Activated naive CD4-positive, alpha-beta T cell treated with anti-CD3 and anti-CD28 coated beads, Interleukin-2, amount 50 U/mL, for 24 hours (primary cell): ENCODE data around the gene MAPT.
"Not testable (repeated sequence)": the region's sequence is repeated elsewhere in the genome, so short reads cannot be mapped to it uniquely, and the experiment has no call there.

Source experiments
- H3K27ac Mint-ChIP-seq: one replicate; pipeline ENCODE4 v1.8.0; 2021; ENCODE audit warnings: mild to moderate bottlenecking, mixed read lengths
- H3K27me3 Mint-ChIP-seq: one replicate; pipeline ENCODE4 v1.8.0; 2021; ENCODE audit warnings: mixed read lengths
- H3K36me3 Mint-ChIP-seq: one replicate; pipeline ENCODE4 v1.8.0; 2021; ENCODE audit warnings: mixed read lengths
- H3K4me1 Mint-ChIP-seq: one replicate; pipeline ENCODE4 v1.8.0; 2021; ENCODE audit warnings: mixed read lengths
- H3K4me3 Mint-ChIP-seq: one replicate; pipeline ENCODE4 v1.8.0; 2021; ENCODE audit warnings: mild to moderate bottlenecking, mixed read lengths
- H3K9me3 Mint-ChIP-seq: one replicate; pipeline ENCODE4 v1.8.0; 2021; ENCODE audit warnings: mixed read lengths

The MAPT gene

DNA sequence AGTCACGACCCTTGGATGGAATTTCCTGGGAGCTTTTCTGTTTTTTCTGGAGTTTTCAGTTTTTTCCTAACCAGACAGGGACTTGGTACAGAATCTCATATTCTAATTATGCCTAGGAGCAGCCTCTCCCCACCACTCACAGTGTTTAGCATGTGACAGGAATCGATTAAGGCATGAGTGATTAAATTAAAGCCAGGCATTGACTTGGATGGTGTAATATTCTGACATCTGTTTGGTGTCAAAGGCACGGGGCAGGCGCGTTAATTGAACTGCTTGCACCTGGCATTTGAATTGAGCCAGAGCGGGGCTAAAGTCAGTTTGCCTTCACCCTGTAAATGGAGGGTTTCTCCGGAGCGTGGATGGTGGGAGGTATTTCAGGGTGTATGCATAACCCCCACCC is 11.9 kb downstream of the MAPT start:
- Mint-ChIP-seq H3K9me3 (no peaks in the 10 kb centered on the region), H3K4me3 (no peak overlapping the region), H3K27me3 (peaks cover 11% of the 10 kb centered on the region), H3K36me3 (no peaks in the 10 kb centered on the region), H3K27ac (no peak overlapping the region), H3K4me1 (peaks cover 23% of the 10 kb centered on the region)

DNA sequence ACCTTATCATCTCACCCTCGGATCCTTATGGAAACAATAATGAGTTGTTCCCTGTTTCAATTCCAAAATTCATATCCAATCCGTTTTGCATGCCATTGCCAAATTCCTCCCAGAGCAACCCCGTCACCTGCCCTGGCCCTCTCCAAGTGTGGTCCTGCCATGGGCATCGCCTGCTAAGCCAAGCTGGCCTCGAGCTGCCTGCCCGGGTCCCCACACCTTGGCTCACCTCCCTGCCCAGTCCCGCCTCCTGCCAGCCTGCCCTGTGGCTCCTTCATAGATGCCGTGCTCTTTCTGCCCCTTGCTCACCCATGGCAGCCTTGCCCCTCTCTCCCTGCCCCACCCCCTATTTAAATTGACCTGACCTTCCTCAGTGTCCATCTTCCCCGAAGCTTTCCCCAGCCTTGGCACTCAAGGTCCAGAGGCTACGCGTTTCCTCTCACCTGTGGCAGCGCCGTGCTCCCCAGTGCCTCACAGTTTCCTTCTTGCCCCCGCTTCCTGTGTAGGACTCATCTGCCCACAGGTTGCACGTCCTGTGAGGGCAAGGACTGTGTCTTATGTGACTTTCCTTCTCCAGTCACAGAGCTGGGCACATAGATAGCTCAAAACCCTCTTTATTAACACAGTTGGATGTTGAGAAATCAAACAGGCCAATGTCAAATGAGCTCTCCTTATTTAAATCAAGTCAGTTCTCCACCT is 12.7 kb downstream of the MAPT start:
- peak overlapping the region; percentile 24 for H3K4me3 Mint-ChIP-seq
- peaks cover 1% of the 10 kb centered on the region for H3K36me3 Mint-ChIP-seq
- peaks cover 23% of the 10 kb centered on the region for H3K4me1 Mint-ChIP-seq
- no peak overlapping the region for H3K27ac Mint-ChIP-seq
- H3K27me3 Mint-ChIP-seq: peaks cover 7% of the 10 kb centered on the region
- H3K9me3 Mint-ChIP-seq: peaks cover 2% of the 10 kb centered on the region

DNA sequence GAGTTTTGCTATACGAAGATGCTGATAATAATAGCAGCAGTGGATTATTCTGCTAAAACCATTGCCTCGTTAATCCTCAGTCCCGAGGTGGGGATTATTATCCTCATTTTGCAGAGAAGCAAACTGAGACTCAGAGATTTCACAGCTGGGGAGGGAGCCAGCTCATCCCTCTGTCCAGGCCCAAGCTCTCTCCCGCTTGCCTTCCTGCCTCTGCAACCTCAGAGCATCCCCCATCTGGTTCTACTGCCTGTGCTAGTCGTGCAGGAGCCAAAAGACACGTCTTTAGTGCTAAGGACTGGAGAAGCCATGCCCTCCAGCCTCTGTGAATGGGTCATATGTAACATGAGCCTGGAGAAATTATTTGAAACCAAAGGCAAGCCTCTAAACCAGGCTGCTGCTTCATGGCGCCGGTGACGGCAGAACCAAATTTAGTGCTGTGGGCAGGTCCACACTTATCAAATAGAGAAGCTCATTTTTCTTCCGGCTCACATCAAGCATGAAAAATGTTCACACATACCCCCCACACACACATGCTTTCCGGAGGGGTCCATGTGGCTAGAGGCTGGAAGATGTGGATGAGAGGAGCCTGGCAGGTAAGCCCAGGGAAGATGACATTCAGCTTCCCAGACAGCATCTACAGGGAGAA is 13.5 kb downstream of the MAPT start:
- peaks cover 23% of the 10 kb centered on the region for H3K4me1 Mint-ChIP-seq
- H3K36me3 Mint-ChIP-seq: peaks cover 3% of the 10 kb centered on the region
- H3K27me3 Mint-ChIP-seq: peaks cover 1% of the 10 kb centered on the region
- H3K4me3 Mint-ChIP-seq: no peak overlapping the region
- H3K9me3 Mint-ChIP-seq: peaks cover 5% of the 10 kb centered on the region
- H3K27ac Mint-ChIP-seq: no peak overlapping the region

DNA sequence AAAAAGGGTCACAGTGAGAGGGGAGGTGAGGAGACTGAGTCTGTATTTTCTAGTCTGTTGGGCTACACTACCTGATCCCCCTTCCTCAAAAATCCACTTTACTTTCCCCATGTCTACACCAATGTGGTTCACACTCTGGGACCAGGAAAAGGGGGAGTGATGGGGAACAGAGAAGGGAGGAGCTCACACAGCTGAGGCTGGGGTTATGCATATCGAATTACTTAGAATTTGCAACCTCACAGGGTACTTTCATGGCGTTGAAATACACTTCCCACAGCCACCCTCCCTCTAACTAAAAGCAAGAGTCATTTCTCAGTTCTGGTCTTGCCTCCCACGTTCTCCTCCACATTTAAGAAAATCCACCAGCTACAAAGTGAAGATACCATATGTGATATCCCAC is 14.1 kb downstream of the MAPT start:
- peaks cover 23% of the 10 kb centered on the region for H3K4me1 Mint-ChIP-seq
- H3K36me3 Mint-ChIP-seq: peaks cover 5% of the 10 kb centered on the region
- no peak overlapping the region for H3K27ac Mint-ChIP-seq
- no peak overlapping the region for H3K4me3 Mint-ChIP-seq
- peaks cover 5% of the 10 kb centered on the region for H3K9me3 Mint-ChIP-seq
- peaks cover 1% of the 10 kb centered on the region for H3K27me3 Mint-ChIP-seq

DNA sequence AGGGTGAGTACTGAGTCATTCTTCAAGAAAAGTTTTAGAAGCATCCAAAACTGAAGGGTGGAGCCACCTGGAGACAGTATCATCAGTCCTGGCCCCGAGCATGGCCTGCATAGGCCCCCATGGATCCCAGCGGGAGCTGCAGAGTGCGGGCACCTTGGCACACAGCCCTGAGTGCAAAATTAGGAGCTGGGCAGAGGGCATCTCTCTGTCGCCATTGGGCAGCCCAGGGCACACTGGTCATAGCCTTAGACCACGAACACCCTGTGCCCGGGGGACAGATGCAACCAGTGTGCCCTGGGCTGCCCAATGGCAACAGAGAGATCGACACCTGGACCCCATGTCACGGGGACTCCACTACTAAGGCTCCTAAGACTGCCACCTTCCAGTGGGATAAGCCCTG is 14.6 kb downstream of the MAPT start:
- H3K27me3 Mint-ChIP-seq: peaks cover 1% of the 10 kb centered on the region
- H3K36me3 Mint-ChIP-seq: peaks cover 5% of the 10 kb centered on the region
- peaks cover 5% of the 10 kb centered on the region for H3K9me3 Mint-ChIP-seq
- H3K4me1 Mint-ChIP-seq: peaks cover 23% of the 10 kb centered on the region
- H3K27ac Mint-ChIP-seq: no peak overlapping the region
- H3K4me3 Mint-ChIP-seq: no peak overlapping the region

DNA sequence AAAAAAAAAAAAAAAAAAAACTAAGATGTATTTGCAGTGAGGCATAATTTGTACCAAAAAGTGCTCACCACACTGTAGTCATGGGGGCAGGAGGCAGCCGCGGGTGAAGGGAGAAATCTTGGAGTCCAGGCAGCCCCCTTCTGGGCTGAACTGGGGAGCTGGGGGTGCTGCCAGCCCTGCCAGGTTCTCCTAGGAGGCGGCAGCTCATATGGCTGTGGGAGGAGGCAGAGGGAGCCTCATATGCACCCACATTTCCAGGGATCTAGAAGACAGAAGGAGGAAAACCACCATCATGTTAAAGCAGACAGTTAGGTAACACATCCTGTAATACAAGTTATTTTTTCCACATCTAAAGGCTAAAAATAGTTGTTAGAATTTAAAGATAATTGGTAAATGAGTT is 16.3 kb downstream of the MAPT start:
- Mint-ChIP-seq H3K4me3 (no peak overlapping the region), H3K36me3 (peaks cover 5% of the 10 kb centered on the region), H3K27ac (no peak overlapping the region), H3K4me1 (peaks cover 23% of the 10 kb centered on the region), H3K27me3 (peaks cover 1% of the 10 kb centered on the region), H3K9me3 (peaks cover 5% of the 10 kb centered on the region)

DNA sequence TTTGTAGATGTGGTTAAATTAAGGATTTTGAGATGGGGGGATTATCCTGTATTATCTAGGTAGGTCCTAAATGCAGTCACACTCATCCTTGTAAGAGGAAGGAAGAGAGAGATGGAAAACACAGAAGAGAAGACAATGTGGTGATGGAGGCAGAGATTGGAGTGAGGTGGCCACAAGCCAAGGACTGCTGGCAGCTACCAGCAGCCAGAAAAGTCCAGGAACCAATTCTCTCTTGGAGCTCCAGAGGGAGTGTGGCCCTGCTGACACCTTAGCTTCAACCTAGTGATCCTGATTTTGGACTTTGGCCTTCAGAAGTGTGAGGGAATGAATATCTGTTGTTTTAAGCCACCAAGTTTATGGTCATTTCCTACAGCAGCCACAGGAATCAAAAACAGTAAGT is 18.0 kb downstream of the MAPT start:
- Mint-ChIP-seq H3K27ac (no peak overlapping the region), H3K4me3 (no peak overlapping the region), H3K4me1 (peaks cover 15% of the 10 kb centered on the region), H3K9me3 (peaks cover 5% of the 10 kb centered on the region), H3K27me3 (peaks cover 1% of the 10 kb centered on the region), H3K36me3 (peaks cover 5% of the 10 kb centered on the region)

DNA sequence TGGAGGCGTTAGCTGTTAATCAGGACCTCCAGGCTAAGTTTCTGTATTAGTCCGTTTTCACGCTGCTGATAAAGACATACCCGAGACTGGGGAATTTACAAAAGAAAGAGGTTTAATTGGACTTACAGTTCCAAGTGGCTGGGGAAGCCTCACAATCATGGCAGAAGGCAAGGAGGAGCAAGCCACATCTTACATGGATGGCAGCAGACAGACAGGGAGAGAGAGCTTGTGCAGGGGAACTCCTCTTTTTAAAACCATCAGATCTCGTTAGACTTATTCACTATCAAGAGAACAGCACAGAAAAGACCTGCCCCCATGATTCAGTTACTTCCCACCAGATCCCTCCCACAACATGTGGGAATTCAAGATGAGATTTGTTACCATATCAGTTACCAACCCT is 18.7 kb downstream of the MAPT start:
- not testable (repeated sequence) for H3K36me3 Mint-ChIP-seq, H3K9me3 Mint-ChIP-seq, H3K4me1 Mint-ChIP-seq, H3K27ac Mint-ChIP-seq, H3K27me3 Mint-ChIP-seq, H3K4me3 Mint-ChIP-seq

DNA sequence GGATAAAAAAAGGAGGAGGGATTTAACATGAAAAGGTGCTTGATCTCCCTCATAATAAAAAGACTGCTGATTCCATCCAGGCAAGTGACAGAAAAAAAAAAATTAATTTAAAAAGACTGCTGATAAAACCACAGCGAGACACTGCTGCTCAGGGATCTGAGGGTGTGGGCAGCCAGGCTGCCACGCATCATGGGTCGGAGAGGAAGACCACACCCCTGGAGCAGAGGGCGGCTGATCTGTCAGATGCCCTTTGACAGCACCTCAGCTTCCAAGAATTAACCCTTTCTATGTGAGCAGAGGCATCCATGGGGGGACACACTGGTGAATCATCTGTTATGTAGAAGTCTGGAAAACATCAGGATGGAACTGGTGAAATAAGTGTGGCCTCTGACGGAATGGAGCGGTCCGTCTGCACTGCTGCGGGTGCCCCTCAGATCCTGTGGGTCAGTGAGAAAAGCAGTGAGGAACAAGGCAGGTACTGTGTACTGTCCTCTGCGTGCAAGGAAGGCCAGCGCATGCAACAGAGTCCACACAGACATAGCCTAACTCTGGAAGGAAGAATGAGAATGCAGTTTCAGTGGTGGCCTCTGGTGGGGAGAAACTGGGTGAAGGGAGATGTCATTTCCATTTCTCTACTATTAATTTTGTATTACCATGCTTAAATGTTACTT is 19.8 kb downstream of the MAPT start:
- no peak overlapping the region for H3K4me3 Mint-ChIP-seq
- no peaks in the 10 kb centered on the region for H3K27me3 Mint-ChIP-seq
- H3K36me3 Mint-ChIP-seq: peaks cover 5% of the 10 kb centered on the region
- H3K27ac Mint-ChIP-seq: peak overlapping the region; percentile 26
- H3K4me1 Mint-ChIP-seq: no peaks in the 10 kb centered on the region
- peaks cover 5% of the 10 kb centered on the region for H3K9me3 Mint-ChIP-seq

DNA sequence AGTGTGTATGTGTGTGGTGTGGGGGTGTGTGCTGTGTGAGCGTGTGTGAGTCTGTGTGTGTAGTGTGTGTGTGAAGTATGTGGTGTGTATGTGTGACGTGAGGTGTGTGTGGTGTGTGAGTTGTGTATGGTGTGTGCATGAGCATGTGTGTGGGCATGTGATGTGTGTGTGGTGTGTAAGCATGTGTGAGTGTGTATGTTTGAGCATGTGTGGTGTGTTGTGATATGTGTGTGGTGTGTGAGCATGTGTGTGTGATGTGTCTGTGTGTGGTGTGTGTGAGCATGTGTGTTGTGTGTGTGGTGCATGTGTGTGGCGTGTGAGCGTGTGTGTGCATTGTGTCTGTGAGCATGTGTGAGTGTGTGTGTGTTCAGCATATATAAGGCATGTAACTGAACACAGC is 20.9 kb downstream of the MAPT start:
- Mint-ChIP-seq H3K4me1 (no peaks in the 10 kb centered on the region), H3K9me3 (peaks cover 5% of the 10 kb centered on the region), H3K4me3 (no peak overlapping the region), H3K27me3 (no peaks in the 10 kb centered on the region), H3K36me3 (peaks cover 5% of the 10 kb centered on the region), H3K27ac (no peak overlapping the region)

DNA sequence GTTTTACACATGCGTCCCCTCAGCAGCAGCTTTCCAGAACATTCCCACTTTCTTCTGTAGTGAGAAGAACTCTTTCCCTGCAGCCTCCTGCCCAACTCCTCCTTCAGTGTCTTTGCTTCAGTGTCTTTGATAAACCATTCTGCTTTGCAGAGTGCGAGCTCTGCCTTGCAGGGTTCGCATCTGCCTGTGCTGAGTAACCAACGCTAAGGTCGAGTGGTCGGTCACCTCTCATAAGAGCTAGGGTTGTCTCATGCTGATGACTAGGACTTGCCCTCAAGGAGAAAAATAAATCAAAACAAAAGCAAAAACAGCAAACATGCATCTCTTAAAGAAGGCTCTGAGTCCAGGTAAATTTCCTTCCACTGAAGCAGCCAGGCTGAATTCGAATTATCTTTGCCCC is 22.7 kb downstream of the MAPT start:
- Mint-ChIP-seq H3K36me3 (peaks cover 3% of the 10 kb centered on the region), H3K27me3 (no peaks in the 10 kb centered on the region), H3K27ac (no peak overlapping the region), H3K9me3 (peaks cover 4% of the 10 kb centered on the region), H3K4me1 (no peaks in the 10 kb centered on the region), H3K4me3 (no peak overlapping the region)

DNA sequence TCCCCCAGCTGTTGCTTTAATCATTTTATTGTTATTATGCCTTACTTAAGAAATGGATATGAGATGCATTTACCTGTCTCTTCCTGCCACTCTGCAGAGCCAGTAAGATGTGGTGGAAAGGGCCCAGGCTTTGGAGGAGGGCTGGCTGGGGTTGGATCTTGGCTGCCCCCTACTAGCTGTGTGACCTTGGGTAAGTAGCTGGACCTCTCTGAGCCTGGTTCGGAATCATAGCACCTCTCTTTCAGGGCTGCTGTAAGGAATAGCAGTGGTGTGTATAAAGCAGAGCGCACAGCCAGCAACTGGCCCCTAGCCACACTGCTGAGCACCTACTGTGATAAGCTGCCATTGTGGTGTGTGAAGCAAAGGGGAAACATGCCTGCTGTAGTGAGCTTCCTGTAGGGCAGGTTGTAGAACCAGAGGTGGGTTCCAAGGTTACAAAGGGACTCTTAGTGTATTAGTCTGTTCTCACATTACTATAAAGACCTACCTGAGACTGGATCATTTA is 23.9 kb downstream of the MAPT start:
- H3K27me3 Mint-ChIP-seq: peaks cover 2% of the 10 kb centered on the region
- no peaks in the 10 kb centered on the region for H3K9me3 Mint-ChIP-seq
- no peak overlapping the region for H3K27ac Mint-ChIP-seq
- H3K36me3 Mint-ChIP-seq: no peaks in the 10 kb centered on the region
- no peak overlapping the region for H3K4me3 Mint-ChIP-seq
- no peaks in the 10 kb centered on the region for H3K4me1 Mint-ChIP-seq

DNA sequence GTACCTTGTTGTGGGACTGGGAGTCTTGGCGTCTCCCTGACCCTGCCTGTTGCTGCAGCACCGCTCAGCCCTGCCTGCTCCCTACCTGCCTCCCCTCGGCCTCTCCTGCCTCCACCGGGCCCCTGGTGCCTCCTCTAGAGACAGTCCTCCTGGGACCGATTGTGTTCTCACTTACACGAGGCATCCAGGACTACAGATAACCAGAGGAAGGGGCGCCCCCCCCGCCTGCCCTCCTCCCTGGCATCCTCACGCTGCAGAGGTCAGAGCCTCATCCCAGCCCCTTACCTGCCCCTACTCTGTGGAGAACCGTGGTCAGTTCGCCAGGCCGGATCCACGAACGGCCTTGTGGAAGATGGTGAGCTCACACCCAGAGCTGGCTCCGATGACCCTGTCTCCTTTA is 24.8 kb downstream of the MAPT start:
- no peak overlapping the region for H3K4me3 Mint-ChIP-seq
- H3K27me3 Mint-ChIP-seq: peaks cover 6% of the 10 kb centered on the region
- no peaks in the 10 kb centered on the region for H3K4me1 Mint-ChIP-seq
- H3K36me3 Mint-ChIP-seq: no peaks in the 10 kb centered on the region
- no peaks in the 10 kb centered on the region for H3K9me3 Mint-ChIP-seq
- no peak overlapping the region for H3K27ac Mint-ChIP-seq

DNA sequence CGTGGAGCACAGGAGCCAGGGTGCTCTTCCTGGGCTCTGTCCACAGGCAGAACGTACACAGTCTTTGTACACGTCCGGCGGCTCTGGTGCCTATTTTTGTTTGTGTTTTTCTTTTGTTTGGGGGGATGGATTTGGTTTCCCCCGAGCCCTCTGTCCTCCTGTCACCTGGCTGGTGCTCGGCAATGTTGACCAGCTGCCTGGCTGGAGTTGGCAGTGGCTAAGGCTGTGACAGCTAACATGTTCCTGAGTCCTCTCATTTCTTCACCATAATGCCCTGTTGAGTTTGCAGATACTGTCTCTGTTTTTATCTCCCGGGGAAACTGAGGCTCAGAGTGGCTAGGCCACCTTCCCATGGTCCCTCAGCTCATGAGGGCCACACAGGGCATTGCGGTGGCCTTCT is 25.7 kb downstream of the MAPT start:
- no peak overlapping the region for H3K27ac Mint-ChIP-seq
- peaks cover 6% of the 10 kb centered on the region for H3K27me3 Mint-ChIP-seq
- H3K4me1 Mint-ChIP-seq: no peaks in the 10 kb centered on the region
- H3K36me3 Mint-ChIP-seq: no peaks in the 10 kb centered on the region
- no peaks in the 10 kb centered on the region for H3K9me3 Mint-ChIP-seq
- no peak overlapping the region for H3K4me3 Mint-ChIP-seq

DNA sequence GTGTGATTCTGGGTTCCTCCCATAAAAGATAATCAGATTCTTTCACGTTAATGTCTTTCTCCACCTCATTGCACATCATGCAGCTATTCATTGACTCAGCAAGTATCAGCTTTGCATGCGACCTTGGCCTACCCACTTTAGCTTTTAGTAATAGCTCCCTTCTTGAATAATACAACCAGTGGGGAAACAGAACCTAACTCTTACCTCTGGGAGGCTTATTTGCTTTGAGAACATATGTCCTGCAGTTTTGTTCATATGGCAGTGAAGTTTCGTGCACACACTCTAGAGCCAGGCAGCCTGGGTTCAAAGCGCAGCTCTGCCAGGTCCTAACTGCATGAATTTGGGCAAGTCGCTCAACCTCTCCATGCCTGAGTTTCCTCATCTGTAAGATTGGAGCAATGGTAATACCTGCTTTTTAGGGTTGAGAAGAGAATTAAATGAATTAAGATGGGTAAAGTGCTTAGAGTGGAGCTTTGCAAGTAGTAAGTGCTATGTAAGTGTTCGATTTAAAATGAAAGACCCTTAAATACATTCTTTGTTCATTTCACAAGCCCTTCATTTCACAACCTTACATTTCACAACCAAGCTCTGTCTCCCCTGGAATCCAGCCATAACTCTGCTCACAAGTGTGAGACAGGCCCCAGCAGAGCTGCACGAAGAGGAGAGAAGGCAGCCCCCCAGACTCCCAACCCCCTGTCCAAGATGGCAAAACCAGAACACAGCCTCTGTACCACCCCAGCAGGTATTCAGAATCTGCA is 29.3 kb downstream of the MAPT start:
- no peaks in the 10 kb centered on the region for H3K4me1 Mint-ChIP-seq
- no peaks in the 10 kb centered on the region for H3K36me3 Mint-ChIP-seq
- no peak overlapping the region for H3K27ac Mint-ChIP-seq
- H3K9me3 Mint-ChIP-seq: no peaks in the 10 kb centered on the region
- no peak overlapping the region for H3K4me3 Mint-ChIP-seq
- H3K27me3 Mint-ChIP-seq: peaks cover 8% of the 10 kb centered on the region
